ENCODE results near the gene NOP16. TPM values are rescaled to one million over a fixed set of nuclear protein-coding genes. Genes with fewer than 3 reads are reported as not detected.

NOP16 gene
- total RNA-seq, 3 donors from 2014 or later, result 17.0 to 22.9 (median 18.4) TPM

GRCh38 chr5:176373100-176373818 lies 15.1 kb downstream of the NOP16 start:
- Histone ChIP-seq H3K4me1 (ENCODE audit: low read depth) (no peaks in the 10 kb centered on the region), H3K36me3 (ENCODE audit: low read depth) (no peaks in the 10 kb centered on the region), H3K9me3 (no peaks in the 10 kb centered on the region), H3K4me3 (no peak overlapping the region)
- intact Hi-C loops (cut with DNase I, micrococcal nuclease), result no loop called here
- DNase-seq, result no peak
- TF ChIP-seq, protein P1, sequence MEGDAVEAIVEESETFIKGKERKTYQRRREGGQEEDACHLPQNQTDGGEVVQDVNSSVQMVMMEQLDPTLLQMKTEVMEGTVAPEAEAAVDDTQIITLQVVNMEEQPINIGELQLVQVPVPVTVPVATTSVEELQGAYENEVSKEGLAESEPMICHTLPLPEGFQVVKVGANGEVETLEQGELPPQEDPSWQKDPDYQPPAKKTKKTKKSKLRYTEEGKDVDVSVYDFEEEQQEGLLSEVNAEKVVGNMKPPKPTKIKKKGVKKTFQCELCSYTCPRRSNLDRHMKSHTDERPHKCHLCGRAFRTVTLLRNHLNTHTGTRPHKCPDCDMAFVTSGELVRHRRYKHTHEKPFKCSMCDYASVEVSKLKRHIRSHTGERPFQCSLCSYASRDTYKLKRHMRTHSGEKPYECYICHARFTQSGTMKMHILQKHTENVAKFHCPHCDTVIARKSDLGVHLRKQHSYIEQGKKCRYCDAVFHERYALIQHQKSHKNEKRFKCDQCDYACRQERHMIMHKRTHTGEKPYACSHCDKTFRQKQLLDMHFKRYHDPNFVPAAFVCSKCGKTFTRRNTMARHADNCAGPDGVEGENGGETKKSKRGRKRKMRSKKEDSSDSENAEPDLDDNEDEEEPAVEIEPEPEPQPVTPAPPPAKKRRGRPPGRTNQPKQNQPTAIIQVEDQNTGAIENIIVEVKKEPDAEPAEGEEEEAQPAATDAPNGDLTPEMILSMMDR (IDR thresholded peaks at IDR 0.05), result no peak
- no peak for ATAC-seq

GRCh38 chr5:176371621-176372539 lies 16.5 kb downstream of the NOP16 start:
- Histone ChIP-seq H3K36me3 (ENCODE audit: low read depth) (no peaks in the 10 kb centered on the region), H3K4me3 (no peak overlapping the region), H3K9me3 (no peaks in the 10 kb centered on the region), H3K4me1 (ENCODE audit: low read depth) (no peaks in the 10 kb centered on the region)
- DNase-seq, result no peak
- intact Hi-C loops (cut with DNase I, micrococcal nuclease), result no loop called here
- TF ChIP-seq, protein P1 (IDR thresholded peaks at IDR 0.05), result no peak
- ATAC-seq, result no peak

DNA sequence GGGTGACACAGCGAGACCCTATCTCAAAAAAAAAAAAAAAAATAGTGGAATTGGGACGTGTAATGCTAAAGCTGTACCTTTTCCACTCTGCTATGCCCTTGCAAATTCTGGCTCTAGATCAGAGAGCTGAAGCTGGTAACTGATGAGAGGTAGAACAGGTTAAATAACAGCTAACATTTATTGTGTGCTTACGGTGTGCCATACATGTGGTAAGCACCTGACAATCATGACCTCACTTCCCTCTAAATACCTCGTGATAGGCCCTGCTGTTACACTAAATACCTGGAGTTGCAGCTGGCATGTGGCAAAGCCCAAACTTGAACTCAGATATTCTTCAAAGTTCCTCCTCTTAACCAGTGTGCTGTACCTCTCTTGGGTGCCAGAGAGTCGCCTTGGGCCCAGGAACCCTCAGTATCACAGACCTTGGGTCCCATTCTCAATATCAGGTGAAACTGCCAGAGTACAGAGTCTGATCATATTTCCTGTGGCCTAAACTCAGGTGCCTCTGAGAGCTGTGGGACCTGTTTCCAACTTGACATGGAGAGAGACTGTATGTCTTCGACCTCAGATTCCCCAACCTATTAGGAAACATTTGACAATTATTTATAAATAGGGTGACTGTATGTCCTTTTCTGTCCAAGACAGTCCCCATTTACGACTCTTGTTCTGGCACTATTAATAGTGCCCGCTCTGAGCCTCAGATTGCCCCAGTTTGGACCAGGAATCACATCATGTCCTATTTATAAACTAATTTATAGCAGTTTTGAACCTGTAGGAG lies 18.3 kb downstream of the NOP16 start:
- intact Hi-C loops (cut with DNase I, micrococcal nuclease), result no loop called here
- ATAC-seq (no peak), DNase-seq (no peak)
- H3K4me1 ChIP-seq (ENCODE audit: low read depth), result no peaks in the 10 kb centered on the region
- TF ChIP-seq, protein P1 (IDR thresholded peaks at IDR 0.05), result no peak
- no peaks in the 10 kb centered on the region for H3K9me3 ChIP-seq
- no peak overlapping the region for H3K4me3 ChIP-seq
- no peaks in the 10 kb centered on the region for H3K36me3 ChIP-seq (ENCODE audit: low read depth)

GRCh38 chr5:176368726-176369125 lies 19.7 kb downstream of the NOP16 start:
- peaks cover 4% of the 10 kb centered on the region for H3K4me1 ChIP-seq (ENCODE audit: low read depth)
- ATAC-seq (no peak), DNase-seq (no peak)
- intact Hi-C loops (cut with DNase I, micrococcal nuclease), result no loop called here
- TF ChIP-seq, protein P1 (IDR thresholded peaks at IDR 0.05), result no peak
- no peaks in the 10 kb centered on the region for H3K36me3 ChIP-seq (ENCODE audit: low read depth)
- no peaks in the 10 kb centered on the region for H3K9me3 ChIP-seq
- no peak overlapping the region for H3K4me3 ChIP-seq

DNA sequence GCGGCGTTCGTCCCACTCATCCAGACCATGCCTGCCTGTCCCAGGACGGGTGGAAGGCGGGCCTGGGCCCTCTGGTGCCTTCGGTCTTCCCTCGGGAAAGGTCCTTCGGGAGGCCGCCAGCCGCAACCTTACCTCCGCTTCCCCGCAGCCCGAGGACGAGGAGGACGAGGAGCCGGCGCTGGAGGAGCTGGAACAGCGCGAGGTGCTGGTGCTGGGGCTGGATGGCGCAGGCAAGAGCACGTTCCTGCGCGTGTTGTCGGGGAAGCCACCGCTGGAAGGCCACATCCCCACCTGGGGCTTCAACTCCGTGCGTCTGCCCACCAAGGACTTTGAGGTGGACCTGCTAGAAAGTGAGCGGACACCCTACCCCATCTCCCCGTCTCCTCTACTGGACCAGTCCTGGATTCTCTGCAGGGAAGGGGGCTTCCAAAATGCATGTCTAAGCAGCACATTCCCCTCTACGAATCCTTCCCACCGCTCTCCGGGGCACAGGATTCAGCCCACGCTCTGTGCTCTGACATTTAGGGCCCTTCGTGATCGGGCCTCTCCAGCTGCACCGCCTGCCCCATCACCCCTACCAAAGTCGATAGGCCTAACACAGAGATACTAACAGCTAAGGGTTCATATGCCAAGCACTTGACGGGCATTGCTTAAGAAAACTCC lies 22.0 kb downstream of the NOP16 start:
- DNase-seq, result no peak
- intact Hi-C loops (cut with DNase I, micrococcal nuclease), result no loop called here
- TF ChIP-seq, protein P1 (IDR thresholded peaks at IDR 0.05), result no peak

More for the DNA sequence above, 22.0 kb downstream of the NOP16 start:
- no peaks in the 10 kb centered on the region for H3K9me3 ChIP-seq
- ATAC-seq, result no peak
- H3K4me3 ChIP-seq, result no peak overlapping the region
- peaks cover 4% of the 10 kb centered on the region for H3K4me1 ChIP-seq (ENCODE audit: low read depth)
- H3K36me3 ChIP-seq (ENCODE audit: low read depth), result no peaks in the 10 kb centered on the region

All from mucosa of descending colon (tissue), 3 donors.